Measurements from ENCODE around the gene IKZF2. TPM values are rescaled to one million over a fixed set of nuclear protein-coding genes. Genes with fewer than 3 reads are reported as not detected.

The IKZF2 gene
- total and polyA plus RNA-seq, 2 of the 4 experiments (the other 2 are of a cell fraction): 2.1 to 25.5 TPM

DNA sequence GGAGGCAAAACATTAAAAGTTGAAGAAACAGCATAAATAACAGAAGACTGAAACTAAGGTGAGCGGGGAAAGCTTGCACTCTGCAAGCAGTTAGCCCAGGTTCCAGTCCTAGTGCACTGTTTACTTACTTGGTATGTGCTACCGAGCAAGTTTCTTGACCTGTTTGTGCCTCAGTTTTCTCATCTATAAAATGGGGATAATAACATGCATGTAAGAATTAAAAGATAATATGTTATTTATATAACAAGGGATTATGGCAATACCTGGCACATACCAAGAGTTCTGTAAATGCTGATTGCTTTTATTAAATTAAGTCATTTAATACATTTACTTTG lies 37.1 kb upstream of the IKZF2 start:
- no peak for TF ChIP-seq CHD1 (IDR thresholded peaks at IDR 0.05; ENCODE audit: low read depth, low read length)
- TF ChIP-seq RCOR1 (IDR thresholded peaks at IDR 0.05; ENCODE audit: insufficient replicate concordance, low read length): no peak
- no peak for TF ChIP-seq RAD21 (IDR thresholded peaks at IDR 0.05; ENCODE audit: low read length)
- TF ChIP-seq NFE2L2 (IDR thresholded peaks at IDR 0.05; ENCODE audit: low read depth, low read length): no peak
- TF ChIP-seq, protein P1, sequence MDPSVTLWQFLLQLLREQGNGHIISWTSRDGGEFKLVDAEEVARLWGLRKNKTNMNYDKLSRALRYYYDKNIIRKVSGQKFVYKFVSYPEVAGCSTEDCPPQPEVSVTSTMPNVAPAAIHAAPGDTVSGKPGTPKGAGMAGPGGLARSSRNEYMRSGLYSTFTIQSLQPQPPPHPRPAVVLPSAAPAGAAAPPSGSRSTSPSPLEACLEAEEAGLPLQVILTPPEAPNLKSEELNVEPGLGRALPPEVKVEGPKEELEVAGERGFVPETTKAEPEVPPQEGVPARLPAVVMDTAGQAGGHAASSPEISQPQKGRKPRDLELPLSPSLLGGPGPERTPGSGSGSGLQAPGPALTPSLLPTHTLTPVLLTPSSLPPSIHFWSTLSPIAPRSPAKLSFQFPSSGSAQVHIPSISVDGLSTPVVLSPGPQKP (IDR thresholded peaks at IDR 0.05; ENCODE audit: borderline replicate concordance, low read depth, low read length): no peak
- no peak for TF ChIP-seq MAFK (IDR thresholded peaks at IDR 0.05; ENCODE audit: low read depth, low read length)
- TF ChIP-seq, protein P2, sequence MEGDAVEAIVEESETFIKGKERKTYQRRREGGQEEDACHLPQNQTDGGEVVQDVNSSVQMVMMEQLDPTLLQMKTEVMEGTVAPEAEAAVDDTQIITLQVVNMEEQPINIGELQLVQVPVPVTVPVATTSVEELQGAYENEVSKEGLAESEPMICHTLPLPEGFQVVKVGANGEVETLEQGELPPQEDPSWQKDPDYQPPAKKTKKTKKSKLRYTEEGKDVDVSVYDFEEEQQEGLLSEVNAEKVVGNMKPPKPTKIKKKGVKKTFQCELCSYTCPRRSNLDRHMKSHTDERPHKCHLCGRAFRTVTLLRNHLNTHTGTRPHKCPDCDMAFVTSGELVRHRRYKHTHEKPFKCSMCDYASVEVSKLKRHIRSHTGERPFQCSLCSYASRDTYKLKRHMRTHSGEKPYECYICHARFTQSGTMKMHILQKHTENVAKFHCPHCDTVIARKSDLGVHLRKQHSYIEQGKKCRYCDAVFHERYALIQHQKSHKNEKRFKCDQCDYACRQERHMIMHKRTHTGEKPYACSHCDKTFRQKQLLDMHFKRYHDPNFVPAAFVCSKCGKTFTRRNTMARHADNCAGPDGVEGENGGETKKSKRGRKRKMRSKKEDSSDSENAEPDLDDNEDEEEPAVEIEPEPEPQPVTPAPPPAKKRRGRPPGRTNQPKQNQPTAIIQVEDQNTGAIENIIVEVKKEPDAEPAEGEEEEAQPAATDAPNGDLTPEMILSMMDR (conservative IDR thresholded peaks at IDR 0.05; ENCODE audit: low read depth, low read length): no peak
- H3K36me3 ChIP-seq (ENCODE audit: control insufficient read depth, insufficient read depth, low read length): no peaks in the 10 kb centered on the region
- no peaks in the 10 kb centered on the region; the same call in 1 of the 2 replicates for H3K9me3 ChIP-seq (ENCODE audit: control insufficient read depth, insufficient read depth, low read length)
- H3K18ac ChIP-seq (ENCODE audit: low read depth, low read length): peak overlapping the region; percentile 58
- peak overlapping the region; percentile 83 for H2AFZ ChIP-seq (replicated peaks; ENCODE audit: low read length, poor library complexity)
- peak overlapping the region; percentile 89 for H3K56ac ChIP-seq (ENCODE audit: extremely low read depth, insufficient read depth, low read length)
- peak overlapping the region; percentile 52 for H3K27ac ChIP-seq (ENCODE audit: insufficient read depth, low read length)
- peak overlapping the region; percentile 99 for H2BK5ac ChIP-seq (ENCODE audit: low read depth, low read length, poor library complexity, severe bottlenecking)
- H2BK15ac ChIP-seq (ENCODE audit: low read depth, low read length): peak overlapping the region; percentile 94; the same call in 1 of the 3 replicates
- no peaks in the 10 kb centered on the region for H4K20me1 ChIP-seq (ENCODE audit: insufficient read depth, low read length)
- H3K27me3 ChIP-seq (ENCODE audit: control insufficient read depth, insufficient read depth, low read length): no peaks in the 10 kb centered on the region
- H4K8ac ChIP-seq (ENCODE audit: low read depth in 2 of 2, low read length in 2 of 2): peak overlapping the region; percentile 88 to 95
- peak overlapping the region; percentile 88; the same call in 1 of the 2 replicates for H2AK5ac ChIP-seq (ENCODE audit: low read depth, low read length)
- dilution Hi-C loops (cut with HindIII; ENCODE audit: low sequenced_read_pairs, unreplicated experiment): no loop called here
- H4K91ac ChIP-seq (ENCODE audit: insufficient read depth, low read depth, low read length): peak overlapping the region; percentile 97
- peak overlapping the region; percentile 17; the same call in 1 of the 2 replicates for H3K4me2 ChIP-seq (ENCODE audit: low read depth, low read length)
- no peaks in the 10 kb centered on the region for H3K79me1 ChIP-seq (ENCODE audit: low read depth in 1 of 2, low read length in 2 of 2)
- H3K4me3 ChIP-seq (ENCODE audit: insufficient read depth, low read depth, low read length): no peak overlapping the region
- H3K9ac ChIP-seq (ENCODE audit: low read depth, low read length): no peak overlapping the region
- ATAC-seq (ENCODE audit: low read depth): no peak; the same call in 1 of the 2 replicates
- H3K4ac ChIP-seq (ENCODE audit: low read depth, low read length): peak overlapping the region; percentile 97
- intact Hi-C loops (cut with micrococcal nuclease): loop anchor here (2.0 kb wide), 1 partner anchor 48 kb away; no protein-coding TSS in a partner anchor
- peak overlapping the region; percentile 81 for H2AK9ac ChIP-seq (replicated peaks; ENCODE audit: low read depth, low read length, poor library complexity)
- DNase-seq: no peak
- BruUV-seq (replicated peaks): no TSS peak
- ChIA-PET POLR2A (ENCODE audit: unreplicated experiment) (no interaction called here), CTCF (no interaction called here)
- peaks cover 5% of the 10 kb centered on the region; the same call in 1 of the 2 replicates for H3K9me1 ChIP-seq (ENCODE audit: insufficient read depth, low read length)
- peak overlapping the region; percentile 98 for H3K23ac ChIP-seq (ENCODE audit: low read depth, low read length)
- peak overlapping the region; percentile 99 for H2BK120ac ChIP-seq (ENCODE audit: low read depth, low read length)
- peak overlapping the region; percentile 98 for H2BK20ac ChIP-seq (ENCODE audit: low read depth, low read length)
- in situ Hi-C loops (cut with MboI; ENCODE audit: low sequenced_read_pairs): no loop called here
- H4K5ac ChIP-seq (ENCODE audit: low read depth, low read length): peak overlapping the region; percentile 88
- H3K4me1 ChIP-seq (ENCODE audit: control insufficient read depth, insufficient read depth, low read length): peaks cover 5% of the 10 kb centered on the region; the same call in 1 of the 2 replicates
- peak overlapping the region; percentile 97 for H3K14ac ChIP-seq (replicated peaks; ENCODE audit: low read depth, low read length)
- no CpG with 5 or more reads among the region's 2 CpGs for WGBS, 2 experiments (ENCODE audit: extremely low coverage in 2 of 2, insufficient read length in 1 of 2)

Measured in IMR-90 (cell line).